HUDEP-2 (cell line): ENCODE results near the gene ADAMTSL5.
"Not testable (repeated sequence)": the region's sequence is repeated elsewhere in the genome, so short reads cannot be mapped to it uniquely, and the experiment has no call there.

Source experiments
- DNase-seq, 76 experiments: peaks; one replicate each; lab custom pipeline; 2025; ENCODE audit not compliant: unreplicated experiment in 76 of 76; lab: John Stamatoyannopoulos, UW

ADAMTSL5 gene

GRCh38 chr19:1531587-1531986 lies 18.8 kb upstream of the ADAMTSL5 start:
- no peak for DNase-seq

DNA sequence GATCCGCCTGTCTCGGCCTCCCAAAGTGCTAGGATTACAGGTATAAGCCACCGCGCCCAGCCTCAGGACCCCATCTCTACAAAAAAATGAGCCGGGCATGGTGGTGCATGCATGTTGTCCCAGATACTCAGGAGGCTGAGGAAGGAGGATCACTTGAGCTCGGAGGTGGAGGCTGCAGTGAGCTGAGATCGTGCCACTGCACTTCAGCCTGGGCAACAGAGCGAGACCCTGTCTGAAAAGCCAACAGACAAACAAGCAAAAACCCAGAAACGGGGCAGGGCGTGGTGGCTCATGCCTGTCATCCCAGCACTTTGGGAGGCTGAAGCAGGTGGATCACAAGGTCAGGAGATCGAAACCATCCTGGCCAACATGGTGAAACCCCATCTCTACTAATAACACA lies 18.0 kb upstream of the ADAMTSL5 start:
- not testable (repeated sequence) for DNase-seq

DNA sequence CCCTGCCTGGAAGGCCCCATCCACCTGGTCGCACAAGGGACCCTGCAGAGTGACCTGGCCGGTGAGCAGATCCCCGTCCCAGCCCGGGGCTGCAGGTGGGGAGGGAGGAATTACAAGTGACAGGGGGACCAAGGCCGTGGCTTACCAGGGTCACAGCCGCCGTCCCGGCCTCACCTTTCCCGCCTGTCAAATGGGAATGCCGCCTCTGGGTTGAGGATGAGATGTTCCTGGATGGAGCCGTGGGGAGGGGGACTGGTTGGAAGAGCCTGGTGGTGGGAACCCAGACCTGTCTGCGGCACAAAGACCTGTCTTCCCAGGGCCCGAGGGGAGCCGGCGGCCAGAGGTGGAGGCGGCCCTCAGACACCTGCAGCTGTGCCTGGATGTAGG lies 16.6 kb upstream of the ADAMTSL5 start:
- no peak for DNase-seq

- DNase-seq = no peak
Observed at GRCh38 chr19:1528596-1529429, 16.0 kb upstream of the ADAMTSL5 start.

DNA sequence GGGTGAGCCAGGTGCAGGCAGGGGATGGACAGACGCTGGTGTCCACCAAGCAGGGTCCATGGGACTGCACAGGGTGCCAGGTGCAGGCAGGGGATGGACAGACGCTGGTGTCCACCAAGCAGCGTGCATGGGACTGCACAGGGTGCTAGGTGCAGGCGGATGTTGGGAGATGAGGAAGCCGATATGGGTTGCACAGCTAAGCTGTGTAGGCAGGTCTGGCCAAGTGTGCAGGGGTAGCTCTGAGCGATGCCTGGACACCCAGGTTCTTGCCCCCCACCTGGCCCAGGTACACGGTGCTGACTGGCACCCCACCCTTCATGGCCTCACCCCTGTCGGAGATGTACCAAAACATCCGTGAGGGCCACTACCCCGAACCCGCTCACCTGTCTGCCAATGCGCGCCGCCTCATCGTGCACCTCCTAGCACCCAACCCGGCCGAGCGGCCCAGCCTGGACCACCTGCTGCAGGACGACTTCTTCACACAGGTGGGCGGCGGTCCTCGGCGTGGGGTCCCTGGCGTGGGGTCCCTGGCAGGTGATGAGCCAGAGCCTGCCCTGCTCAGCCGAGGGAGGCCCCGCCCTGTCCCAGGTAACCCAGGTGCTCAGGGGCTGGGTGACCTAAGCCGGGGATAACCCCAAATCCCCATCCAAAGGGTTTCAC lies 15.0 kb upstream of the ADAMTSL5 start:
- no peak for DNase-seq

GRCh38 chr19:1526979-1527649 lies 14.3 kb upstream of the ADAMTSL5 start:
- no peak for DNase-seq

DNA sequence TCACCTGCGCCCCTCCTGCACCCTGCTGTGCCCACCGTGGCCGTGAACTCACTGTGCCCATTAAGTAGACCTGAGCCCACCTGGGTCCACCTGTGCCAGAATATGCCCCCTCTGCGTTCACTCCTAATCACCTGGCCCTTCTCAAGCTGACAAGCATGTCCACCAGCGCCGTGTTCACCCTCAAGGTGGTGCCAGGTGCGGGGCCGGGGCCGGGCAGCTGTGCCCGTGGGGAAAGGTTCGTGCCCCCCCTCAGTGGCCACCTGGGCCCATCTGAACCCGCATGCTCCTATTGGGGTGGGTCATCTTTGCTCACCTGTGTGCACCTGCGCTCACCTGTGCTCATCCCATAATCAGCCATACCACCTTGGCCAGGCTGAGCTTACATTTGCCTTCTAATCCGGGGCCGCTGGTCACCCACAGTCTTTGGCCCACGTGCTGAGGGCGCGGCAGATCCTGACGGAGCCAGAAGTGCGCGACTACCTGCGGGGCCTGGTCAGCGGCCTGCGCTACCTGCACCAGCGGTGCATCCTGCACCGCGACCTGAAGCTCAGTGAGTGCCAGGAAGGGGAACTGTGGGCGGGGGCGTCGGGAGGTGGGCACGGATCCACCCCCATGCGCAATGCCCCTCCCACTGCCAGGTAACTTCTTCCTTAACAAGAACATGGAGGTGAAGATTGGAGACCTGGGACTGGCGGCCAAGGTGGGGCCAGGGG lies 13.4 kb upstream of the ADAMTSL5 start:
- no peak for DNase-seq

GRCh38 chr19:1525343-1525742 lies 12.5 kb upstream of the ADAMTSL5 start:
- no peak for DNase-seq

GRCh38 chr19:1524972-1525325 lies 12.1 kb upstream of the ADAMTSL5 start:
- DNase-seq = peak in 3 of 76 experiments; percentile 16 to 24 (median 23)

GRCh38 chr19:1524287-1524971 lies 11.6 kb upstream of the ADAMTSL5 start:
- no peak for DNase-seq

- no peak for DNase-seq
Observed at GRCh38 chr19:1523412-1524286, 10.8 kb upstream of the ADAMTSL5 start, which contains the start of gene PLK5. TSS of gene PLK5 (plus strand) at chr19:1524077. CDS start at chr19:1526997, 2,920 bp downstream.

GRCh38 chr19:1522838-1523237 lies 10.0 kb upstream of the ADAMTSL5 start:
- no peak for DNase-seq

DNA sequence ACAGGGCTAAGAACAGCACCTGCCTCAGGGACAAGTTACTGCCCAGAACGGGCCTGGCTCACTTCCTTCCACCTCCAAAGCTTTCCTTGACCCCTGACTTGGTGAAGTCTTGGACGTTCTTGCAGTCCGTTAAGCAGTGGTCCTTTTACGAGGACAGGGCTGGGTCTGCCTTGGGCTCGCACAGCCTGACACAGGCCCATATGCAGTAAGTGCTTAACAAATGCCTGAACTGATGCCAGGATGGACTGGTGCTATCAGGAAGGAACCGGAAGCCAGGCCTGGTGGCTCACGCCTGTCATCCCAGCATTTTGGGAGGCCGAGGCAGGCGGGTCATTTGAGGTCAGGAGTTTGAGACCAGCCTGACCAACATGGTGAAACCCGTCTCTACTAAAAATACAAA lies 9.2 kb upstream of the ADAMTSL5 start:
- no peak for DNase-seq

DNA sequence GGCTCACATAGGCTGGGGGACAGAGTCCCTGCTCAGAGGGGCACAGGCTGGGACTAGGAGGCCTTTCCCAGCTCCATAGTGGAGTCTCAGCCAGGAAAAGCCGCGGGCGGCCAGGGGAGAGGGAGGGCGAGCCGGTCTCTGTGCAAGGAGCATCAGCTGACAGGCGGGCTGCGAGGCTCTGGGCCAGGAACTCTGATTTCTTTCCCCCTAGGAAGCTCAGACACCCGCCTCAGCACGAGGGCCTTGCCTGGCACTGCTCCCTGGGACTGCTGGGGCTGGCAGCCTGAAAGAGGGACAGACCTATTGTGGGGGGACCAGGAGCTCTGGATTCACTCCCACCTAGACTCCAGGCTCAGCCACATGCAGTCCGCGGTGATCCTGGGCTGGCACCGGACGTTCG lies 8.8 kb upstream of the ADAMTSL5 start:
- DNase-seq = no peak

DNA sequence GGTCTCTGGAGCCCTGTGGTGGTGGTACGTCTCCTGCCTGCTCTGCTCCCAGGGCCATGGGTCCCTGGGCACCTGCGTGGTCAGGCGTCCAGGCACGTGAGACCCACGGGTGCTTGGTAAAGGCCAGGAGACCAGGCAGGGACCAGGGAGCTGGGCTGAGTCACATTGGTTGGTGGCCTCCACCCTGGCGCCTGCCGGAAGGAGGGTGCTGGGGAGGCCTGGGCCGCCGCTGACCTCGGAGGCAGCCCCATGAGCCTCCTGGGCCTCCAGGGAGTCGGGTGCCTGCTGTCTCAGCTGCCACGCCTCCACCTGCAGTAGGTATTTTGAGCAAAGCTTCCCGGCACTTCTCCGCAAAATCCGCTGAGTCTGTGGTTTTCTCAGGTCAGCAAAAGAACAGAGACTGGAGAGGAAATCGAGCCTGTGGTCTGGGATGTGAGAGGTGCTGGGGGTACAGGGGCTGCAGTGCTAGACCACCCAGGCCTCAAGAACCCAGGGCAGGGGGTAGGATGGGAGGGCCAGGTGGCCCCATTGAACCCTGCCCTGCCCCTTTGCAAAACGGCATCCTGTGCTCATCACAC lies 7.5 kb upstream of the ADAMTSL5 start:
- no peak for DNase-seq

GRCh38 chr19:1519802-1520201 lies 7.0 kb upstream of the ADAMTSL5 start:
- DNase-seq = not testable (repeated sequence)

DNA sequence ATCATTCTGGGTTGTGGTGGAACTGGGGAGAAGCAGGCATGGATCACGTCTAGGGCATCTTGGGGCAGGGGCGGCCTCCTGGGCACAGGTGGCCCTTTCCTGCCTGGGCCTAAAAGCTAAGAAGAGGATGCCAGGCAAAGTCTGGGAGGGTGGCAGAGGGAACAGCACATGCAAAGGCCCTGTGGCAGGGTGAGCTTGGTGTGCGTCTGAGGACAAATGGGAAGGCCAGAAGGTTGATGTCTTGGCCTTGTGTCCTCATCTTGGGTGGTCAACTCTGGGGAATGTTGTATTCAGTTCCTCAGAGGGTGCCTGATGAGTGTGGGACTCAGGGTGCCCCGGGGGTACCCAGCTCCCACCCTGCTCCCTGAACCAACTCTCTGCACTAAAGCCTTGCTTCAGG lies 5.7 kb upstream of the ADAMTSL5 start:
- no peak for DNase-seq

DNA sequence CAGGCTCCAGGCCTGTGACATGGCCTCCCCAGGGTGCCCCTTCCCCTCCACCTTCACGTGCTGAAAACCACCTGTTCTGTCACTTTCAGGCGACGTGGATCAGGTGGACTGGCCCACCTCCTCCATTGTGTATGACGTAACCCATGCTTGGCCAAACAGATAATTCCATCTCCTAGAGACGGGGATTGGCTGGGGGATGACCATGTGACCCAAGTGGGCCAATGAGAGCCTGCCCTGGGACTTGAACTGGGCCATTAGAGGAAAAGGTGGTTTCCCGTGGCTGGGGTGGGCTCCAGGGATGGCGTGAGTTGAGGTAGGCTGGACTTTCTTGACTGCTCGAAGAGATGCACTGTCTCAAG lies 3.6 kb upstream of the ADAMTSL5 start:
- DNase-seq = no peak

- DNase-seq = no peak
Observed at GRCh38 chr19:1514986-1515721, 2.3 kb upstream of the ADAMTSL5 start.
